ENCODE results near the gene LDHB. TPM values are rescaled to one million over a fixed set of nuclear protein-coding genes. Genes with fewer than 3 reads are reported as not detected.
"Not testable (repeated sequence)": the region's sequence is repeated elsewhere in the genome, so short reads cannot be mapped to it uniquely, and the experiment has no call there.

LDHB gene
- total and polyA plus RNA-seq, 9 of the 15 experiments (the other 6 are each of a cell fraction or from before 2014, with no cell fraction given): 743 to 2,680 (median 968) TPM

GRCh38 chr12:21661396-21662093 lies 3.9 kb upstream of the LDHB start:
- DNase-seq (ENCODE audit: extremely low read depth in 1 of 4, low spot score in 3 of 4); H3K27ac ChIP-seq (ENCODE audit: extremely low read depth, low read depth, low read length); in situ Hi-C loops (cut with MboI); POLR2A ChIA-PET; H3K4me3 ChIP-seq; H3K4me2 ChIP-seq (ENCODE audit: insufficient read depth, low read length); H3K27me3 ChIP-seq (ENCODE audit: control insufficient read depth in 2 of 2, insufficient read depth in 2 of 2, low read length in 2 of 2); ATAC-seq; H2AFZ ChIP-seq (ENCODE audit: low read depth, low read length); BruUV-seq (replicated peaks); H3K36me3 ChIP-seq (ENCODE audit: control insufficient read depth, insufficient read depth, low read length); H3K9me1 ChIP-seq (ENCODE audit: control insufficient read depth, insufficient read depth, low read length); H3K4me1 ChIP-seq (replicated peaks in 1 of 2; ENCODE audit: control insufficient read depth in 2 of 2, insufficient read depth in 2 of 2, low read length in 2 of 2); H3K9ac ChIP-seq (ENCODE audit: insufficient read depth in 1 of 2, low read depth in 2 of 2, low read length in 2 of 2); FAIRE-seq; H3K9me3 ChIP-seq (replicated peaks; ENCODE audit: control insufficient read depth, insufficient read depth, low read depth, low read length); intact Hi-C loops (cut with micrococcal nuclease); H4K20me1 ChIP-seq (replicated peaks; ENCODE audit: control insufficient read depth, insufficient read depth, low read length); CTCF ChIA-PET (ENCODE audit: low intra/inter-chr PET ratio): not testable (repeated sequence)
- WGBS (ENCODE audit: insufficient coverage, low coverage, missing lambda C conversion rate): 88% methylated on average over 3 of the region's 44 CpGs
- H3K79me2 ChIP-seq (ENCODE audit: control insufficient read depth, insufficient read depth, low read length): peaks cover 12% of the 10 kb centered on the region

GRCh38 chr12:21659383-21659782 lies 1.7 kb upstream of the LDHB start:
- Histone ChIP-seq H4K20me1 (replicated peaks; ENCODE audit: control insufficient read depth, insufficient read depth, low read length) (no peaks in the 10 kb centered on the region), H3K27ac (ENCODE audit: extremely low read depth, low read depth, low read length) (no peak overlapping the region), H2AFZ (ENCODE audit: low read depth, low read length) (no peak overlapping the region), H3K4me3 (no peak overlapping the region), H3K27me3 (ENCODE audit: control insufficient read depth in 2 of 2, insufficient read depth in 2 of 2, low read length in 2 of 2) (no peaks in the 10 kb centered on the region), H3K9me1 (ENCODE audit: control insufficient read depth, insufficient read depth, low read length) (no peaks in the 10 kb centered on the region), H3K4me1 (replicated peaks in 1 of 2; ENCODE audit: control insufficient read depth in 2 of 2, insufficient read depth in 2 of 2, low read length in 2 of 2) (peaks cover 4 to 8% of the 10 kb centered on the region in 2 experiments; a peak in 3 of 5 replicates), H3K36me3 (ENCODE audit: control insufficient read depth, insufficient read depth, low read length) (peaks cover 22% of the 10 kb centered on the region; the same call in 1 of the 3 replicates), H3K79me2 (ENCODE audit: control insufficient read depth, insufficient read depth, low read length) (peaks cover 34% of the 10 kb centered on the region), H3K9ac (ENCODE audit: insufficient read depth in 1 of 2, low read depth in 2 of 2, low read length in 2 of 2) (no peak overlapping the region), H3K9me3 (replicated peaks; ENCODE audit: control insufficient read depth, insufficient read depth, low read depth, low read length) (no peaks in the 10 kb centered on the region; the same call in 1 of the 2 replicates), H3K4me2 (ENCODE audit: insufficient read depth, low read length) (no peak overlapping the region)
- in situ Hi-C loops (cut with MboI) (no loop called here), intact Hi-C loops (cut with micrococcal nuclease) (loop anchor here (10.0 kb wide), 1 partner anchor 155 kb away; the partner anchor contains the start of genes GOLT1B and RECQL)
- ChIA-PET POLR2A (no interaction called here), CTCF (ENCODE audit: low intra/inter-chr PET ratio) (no interaction called here)
- no TSS peak for BruUV-seq (replicated peaks)
- DNase-seq (ENCODE audit: extremely low read depth in 1 of 4, low spot score in 3 of 4): peak in 2 of 4 experiments; percentile 11 to 13
- no peak for ATAC-seq
- TF ChIP-seq CTCFL (IDR thresholded peaks at IDR 0.05; ENCODE audit: borderline replicate concordance, insufficient read depth, low read depth, low read length, poor library complexity, severe bottlenecking) (no peak), DIDO1 (tag; IDR thresholded peaks at IDR 0.05; ENCODE audit: low read depth) (no peak), MTA3 (IDR thresholded peaks at IDR 0.05; ENCODE audit: borderline replicate concordance) (no peak)
- WGBS (ENCODE audit: insufficient coverage, low coverage, missing lambda C conversion rate): 63% methylated on average over 1 of the region's 1 CpG
- peak; percentile 59 for FAIRE-seq

All from K562 (cell line).